ENCODE measurements around the gene FAM20B. TPM values are rescaled to one million over a fixed set of nuclear protein-coding genes. Genes with fewer than 3 reads are reported as not detected.
A peak's percentile ranks its signal among the peaks of the same experiment; 100 is the strongest.

Gene FAM20B
- total and polyA plus RNA-seq, 2 of the 13 experiments (the other 11 are each of a cell fraction or from before 2014, with no cell fraction given): 13.8 to 26.9 TPM

DNA sequence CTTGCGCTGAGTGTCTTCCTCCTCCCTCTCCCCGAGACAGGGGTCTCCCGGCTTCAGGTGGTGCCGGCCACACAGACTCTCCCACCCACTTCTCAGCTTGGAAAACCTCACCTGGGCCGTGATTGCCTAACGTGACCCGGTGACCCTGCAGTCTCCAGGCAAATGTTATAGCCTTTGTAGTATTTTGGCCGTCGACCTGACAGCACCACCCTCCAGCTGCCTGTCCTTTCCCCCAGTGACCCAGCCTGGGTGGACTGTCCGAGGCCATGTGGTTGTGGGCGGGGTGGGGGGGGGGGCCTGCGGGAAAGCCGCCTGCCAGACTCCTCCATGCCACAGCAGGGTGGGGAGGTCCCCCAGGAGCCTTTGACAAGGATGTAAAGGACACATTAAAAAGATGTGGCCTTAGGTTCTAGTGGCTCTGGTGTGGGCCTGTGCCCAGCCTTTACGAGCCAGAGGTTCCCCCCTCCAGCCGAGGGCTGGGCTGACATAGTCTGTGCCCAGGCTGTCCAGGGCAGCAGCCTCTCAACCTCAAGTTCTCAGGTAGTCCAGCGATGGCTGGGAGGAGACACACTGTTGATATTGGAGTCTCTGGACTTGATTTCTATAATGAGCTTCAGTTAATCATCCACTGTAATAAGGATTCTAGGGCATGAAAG is 64.3 kb downstream of the FAM20B start (continued):
- TF ChIP-seq ESRRA (CRISPR knock-in tag; IDR thresholded peaks at IDR 0.05; ENCODE audit: low read depth): no peak
- TF ChIP-seq BCL6 (CRISPR knock-in tag; IDR thresholded peaks at IDR 0.05): peak; percentile 45
- no peak for TF ChIP-seq GABPA (IDR thresholded peaks at IDR 0.05; ENCODE audit: low read depth, low read length)
- TF ChIP-seq GABPA (CRISPR knock-in tag; IDR thresholded peaks at IDR 0.05; ENCODE audit: low read depth): no peak
- no peak for TF ChIP-seq ZNF160 (CRISPR knock-in tag; IDR thresholded peaks at IDR 0.05)
- TF ChIP-seq, protein P1, sequence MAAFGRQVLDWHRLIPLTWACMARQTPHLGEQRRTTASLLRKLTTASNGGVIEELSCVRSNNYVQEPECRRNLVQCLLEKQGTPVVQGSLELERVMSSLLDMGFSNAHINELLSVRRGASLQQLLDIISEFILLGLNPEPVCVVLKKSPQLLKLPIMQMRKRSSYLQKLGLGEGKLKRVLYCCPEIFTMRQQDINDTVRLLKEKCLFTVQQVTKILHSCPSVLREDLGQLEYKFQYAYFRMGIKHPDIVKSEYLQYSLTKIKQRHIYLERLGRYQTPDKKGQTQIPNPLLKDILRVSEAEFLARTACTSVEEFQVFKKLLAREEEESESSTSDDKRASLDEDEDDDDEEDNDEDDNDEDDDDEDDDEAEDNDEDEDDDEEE (CRISPR knock-in tag; IDR thresholded peaks at IDR 0.05): no peak
- no peak for TF ChIP-seq ZNF441 (CRISPR knock-in tag; IDR thresholded peaks at IDR 0.05; ENCODE audit: borderline replicate concordance)
- TF ChIP-seq, protein P2, sequence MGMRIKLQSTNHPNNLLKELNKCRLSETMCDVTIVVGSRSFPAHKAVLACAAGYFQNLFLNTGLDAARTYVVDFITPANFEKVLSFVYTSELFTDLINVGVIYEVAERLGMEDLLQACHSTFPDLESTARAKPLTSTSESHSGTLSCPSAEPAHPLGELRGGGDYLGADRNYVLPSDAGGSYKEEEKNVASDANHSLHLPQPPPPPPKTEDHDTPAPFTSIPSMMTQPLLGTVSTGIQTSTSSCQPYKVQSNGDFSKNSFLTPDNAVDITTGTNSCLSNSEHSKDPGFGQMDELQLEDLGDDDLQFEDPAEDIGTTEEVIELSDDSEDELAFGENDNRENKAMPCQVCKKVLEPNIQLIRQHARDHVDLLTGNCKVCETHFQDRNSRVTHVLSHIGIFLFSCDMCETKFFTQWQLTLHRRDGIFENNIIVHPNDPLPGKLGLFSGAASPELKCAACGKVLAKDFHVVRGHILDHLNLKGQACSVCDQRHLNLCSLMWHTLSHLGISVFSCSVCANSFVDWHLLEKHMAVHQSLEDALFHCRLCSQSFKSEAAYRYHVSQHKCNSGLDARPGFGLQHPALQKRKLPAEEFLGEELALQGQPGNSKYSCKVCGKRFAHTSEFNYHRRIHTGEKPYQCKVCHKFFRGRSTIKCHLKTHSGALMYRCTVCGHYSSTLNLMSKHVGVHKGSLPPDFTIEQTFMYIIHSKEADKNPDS (CRISPR knock-in tag; IDR thresholded peaks at IDR 0.05): no peak
- TF ChIP-seq ZNF33B (CRISPR knock-in tag; IDR thresholded peaks at IDR 0.05): no peak
- no peak for TF ChIP-seq ARHGAP35 (CRISPR knock-in tag; IDR thresholded peaks at IDR 0.05; ENCODE audit: borderline replicate concordance)
- peak; percentile 64; the same call in 1 of the 2 replicates for TF ChIP-seq ZNF780A (CRISPR knock-in tag; IDR thresholded peaks at IDR 0.05)
- no peak for TF ChIP-seq ZNF460 (CRISPR knock-in tag; IDR thresholded peaks at IDR 0.05; ENCODE audit: borderline replicate concordance)
- TF ChIP-seq, protein P3, sequence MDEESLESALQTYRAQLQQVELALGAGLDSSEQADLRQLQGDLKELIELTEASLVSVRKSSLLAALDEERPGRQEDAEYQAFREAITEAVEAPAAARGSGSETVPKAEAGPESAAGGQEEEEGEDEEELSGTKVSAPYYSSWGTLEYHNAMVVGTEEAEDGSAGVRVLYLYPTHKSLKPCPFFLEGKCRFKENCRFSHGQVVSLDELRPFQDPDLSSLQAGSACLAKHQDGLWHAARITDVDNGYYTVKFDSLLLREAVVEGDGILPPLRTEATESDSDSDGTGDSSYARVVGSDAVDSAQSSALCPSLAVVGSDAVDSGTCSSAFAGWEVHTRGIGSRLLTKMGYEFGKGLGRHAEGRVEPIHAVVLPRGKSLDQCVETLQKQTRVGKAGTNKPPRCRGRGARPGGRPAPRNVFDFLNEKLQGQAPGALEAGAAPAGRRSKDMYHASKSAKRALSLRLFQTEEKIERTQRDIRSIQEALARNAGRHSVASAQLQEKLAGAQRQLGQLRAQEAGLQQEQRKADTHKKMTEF (CRISPR knock-in tag; IDR thresholded peaks at IDR 0.05): no peak
- TF ChIP-seq KDM2A (CRISPR knock-in tag; IDR thresholded peaks at IDR 0.05; ENCODE audit: borderline replicate concordance, low read depth): 0 out of 2 replicates have a peak, but pooled peaks have one; percentile 21
- TF ChIP-seq ZNF720 (CRISPR knock-in tag; IDR thresholded peaks at IDR 0.05): no peak
- TF ChIP-seq, protein P4, sequence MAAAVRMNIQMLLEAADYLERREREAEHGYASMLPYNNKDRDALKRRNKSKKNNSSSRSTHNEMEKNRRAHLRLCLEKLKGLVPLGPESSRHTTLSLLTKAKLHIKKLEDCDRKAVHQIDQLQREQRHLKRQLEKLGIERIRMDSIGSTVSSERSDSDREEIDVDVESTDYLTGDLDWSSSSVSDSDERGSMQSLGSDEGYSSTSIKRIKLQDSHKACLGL (CRISPR knock-in tag; IDR thresholded peaks at IDR 0.05): no peak
- TF ChIP-seq SAP130 (CRISPR knock-in tag; IDR thresholded peaks at IDR 0.05; ENCODE audit: low read depth): peak; percentile 41; the same call in 1 of the 2 replicates
- no peak for TF ChIP-seq ZNF772 (CRISPR knock-in tag; IDR thresholded peaks at IDR 0.05)
- TF ChIP-seq, protein P5, sequence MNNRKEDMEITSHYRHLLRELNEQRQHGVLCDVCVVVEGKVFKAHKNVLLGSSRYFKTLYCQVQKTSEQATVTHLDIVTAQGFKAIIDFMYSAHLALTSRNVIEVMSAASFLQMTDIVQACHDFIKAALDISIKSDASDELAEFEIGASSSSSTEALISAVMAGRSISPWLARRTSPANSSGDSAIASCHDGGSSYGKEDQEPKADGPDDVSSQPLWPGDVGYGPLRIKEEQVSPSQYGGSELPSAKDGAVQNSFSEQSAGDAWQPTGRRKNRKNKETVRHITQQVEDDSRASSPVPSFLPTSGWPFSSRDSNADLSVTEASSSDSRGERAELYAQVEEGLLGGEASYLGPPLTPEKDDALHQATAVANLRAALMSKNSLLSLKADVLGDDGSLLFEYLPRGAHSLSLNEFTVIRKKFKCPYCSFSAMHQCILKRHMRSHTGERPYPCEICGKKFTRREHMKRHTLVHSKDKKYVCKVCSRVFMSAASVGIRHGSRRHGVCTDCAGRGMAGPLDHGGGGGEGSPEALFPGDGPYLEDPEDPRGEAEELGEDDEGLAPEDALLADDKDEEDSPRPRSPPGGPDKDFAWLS (CRISPR knock-in tag; IDR thresholded peaks at IDR 0.05; ENCODE audit: borderline replicate concordance): no peak
- no peak for TF ChIP-seq ZNF225 (CRISPR knock-in tag; IDR thresholded peaks at IDR 0.05)
- TF ChIP-seq HHEX (CRISPR knock-in tag; IDR thresholded peaks at IDR 0.05): no peak
- 0 out of 2 replicates have a peak, but pooled peaks have one; percentile 41 for TF ChIP-seq TGIF2 (CRISPR knock-in tag; IDR thresholded peaks at IDR 0.05)
- TF ChIP-seq PITX1 (CRISPR knock-in tag; IDR thresholded peaks at IDR 0.05): peak; percentile 51; the same call in 1 of the 2 replicates
- TF ChIP-seq ZNF121 (CRISPR knock-in tag; IDR thresholded peaks at IDR 0.05): no peak
- peak; percentile 88 for TF ChIP-seq RARA (CRISPR knock-in tag; IDR thresholded peaks at IDR 0.05)
- peak; percentile 82 for TF ChIP-seq CEBPG (CRISPR knock-in tag; IDR thresholded peaks at IDR 0.05)
